IMR-90 (cell line): ENCODE results near the gene GGCT. TPM values are rescaled to one million over a fixed set of nuclear protein-coding genes. Genes with fewer than 3 reads are reported as not detected.
A peak's percentile ranks its signal among the peaks of the same experiment; 100 is the strongest.

ENCODE experiments used
- ATAC-seq: fragments of 200-7000 bp; cut with Tn5 transposase; 2 replicates; pipeline ENCODE4 v1.9.1; 2020; ENCODE audit warnings: low read depth, mild to moderate bottlenecking, moderate library complexity
- BruUV-seq: library from RNA; stranded (reverse); fragments of 400-500 nt; replicated peaks from 2 replicates; lab custom pipeline; 2021; lab: Mats Ljungman, UMichigan
- CTCF ChIA-PET: fragments of 300-600 bp; formaldehyde crosslinking; extraction: SDS; loops from one replicate; lab custom pipeline; 2021; ENCODE audit warnings: antibody characterized with exemption; lab: Yijun Ruan, JAX
- POLR2A ChIA-PET: fragments of 300-600 bp; sonication (Branson Sonifier 250); formaldehyde crosslinking; loops from one replicate; lab custom pipeline; 2022; ENCODE audit warnings: antibody characterized with exemption; ENCODE audit not compliant: unreplicated experiment; lab: Charles Lee
- DNase-seq: peaks from one replicate; pipeline ENCODE4 v3.0.0; 2013
- H2AFZ ChIP-seq: replicated peaks from 2 replicates; pipeline ENCODE3; 2013; ENCODE audit warnings: low read length, mild to moderate bottlenecking; ENCODE audit not compliant: poor library complexity
- H2AK5ac ChIP-seq: 2 replicates; pipeline ENCODE4 v1.6.1; 2013; ENCODE audit warnings: low read depth, low read length, inconsistent platforms
- H2AK9ac ChIP-seq: replicated peaks from 2 replicates; pipeline ENCODE3; 2013; ENCODE audit warnings: mild to moderate bottlenecking, low read depth, low read length, moderate library complexity; ENCODE audit not compliant: poor library complexity
- H2BK120ac ChIP-seq: 2 replicates; pipeline ENCODE4 v1.6.1; 2013; ENCODE audit warnings: low read depth, low read length, inconsistent platforms
- H2BK15ac ChIP-seq: 3 replicates; pipeline ENCODE4 v1.6.1; 2013; ENCODE audit warnings: low read depth, low read length, inconsistent platforms
- H2BK20ac ChIP-seq: 2 replicates; pipeline ENCODE4 v1.6.1; 2013; ENCODE audit warnings: low read depth, mild to moderate bottlenecking, inconsistent platforms, low read length, moderate library complexity
- H2BK5ac ChIP-seq: 2 replicates; pipeline ENCODE4 v1.6.1; 2013; ENCODE audit warnings: mild to moderate bottlenecking, low read depth, low read length, inconsistent platforms; ENCODE audit not compliant: poor library complexity, severe bottlenecking
- H3K14ac ChIP-seq: replicated peaks from 2 replicates; pipeline ENCODE4 v1.6.1; 2013; ENCODE audit warnings: low read depth, low read length, inconsistent platforms
- H3K18ac ChIP-seq: 2 replicates; pipeline ENCODE4 v1.6.1; 2013; ENCODE audit warnings: low read depth, low read length, control low read depth
- H3K23ac ChIP-seq: 2 replicates; pipeline ENCODE4 v1.6.1; 2013; ENCODE audit warnings: low read depth, low read length, inconsistent platforms
- H3K27ac ChIP-seq: 2 replicates; pipeline ENCODE4 v1.5.1; 2013; ENCODE audit warnings: mild to moderate bottlenecking, control low read depth, low read length; ENCODE audit not compliant: insufficient read depth
- H3K27me3 ChIP-seq: 2 replicates; pipeline ENCODE4 v1.6.1; 2013; ENCODE audit warnings: low read length; ENCODE audit not compliant: control insufficient read depth, insufficient read depth
- H3K36me3 ChIP-seq: 2 replicates; pipeline ENCODE4 v1.6.1; 2013; ENCODE audit warnings: low read length, mixed read lengths; ENCODE audit not compliant: control insufficient read depth, insufficient read depth
- H3K4ac ChIP-seq: 2 replicates; pipeline ENCODE4 v1.6.1; 2013; ENCODE audit warnings: low read depth, low read length, inconsistent platforms
- H3K4me1 ChIP-seq: 2 replicates; pipeline ENCODE4 v1.6.1; 2013; ENCODE audit warnings: low read length, mixed read lengths; ENCODE audit not compliant: control insufficient read depth, insufficient read depth
- H3K4me2 ChIP-seq: 2 replicates; pipeline ENCODE4 v1.6.1; 2013; ENCODE audit warnings: low read depth, mild to moderate bottlenecking, control low read depth, low read length, moderate library complexity
- H3K4me3 ChIP-seq: 2 replicates; pipeline ENCODE4 v1.5.1; 2013; ENCODE audit warnings: low read depth, mild to moderate bottlenecking, control low read depth, low read length, moderate library complexity; ENCODE audit not compliant: insufficient read depth
- H3K56ac ChIP-seq: 2 replicates; pipeline ENCODE4 v1.6.1; 2013; ENCODE audit warnings: low read length, inconsistent platforms; ENCODE audit not compliant: insufficient read depth; ENCODE audit errors: extremely low read depth
- H3K79me1 ChIP-seq, 2 experiments: 2 replicates each; pipeline ENCODE4 v1.6.1; 2013; ENCODE audit warnings: low read length in 2 of 2, inconsistent platforms in 1 of 2, low read depth in 1 of 2
- H3K9ac ChIP-seq: 2 replicates; pipeline ENCODE4 v1.6.1; 2013; ENCODE audit warnings: low read depth, low read length, control low read depth
- H3K9me1 ChIP-seq: 2 replicates; pipeline ENCODE4 v1.6.1; 2013; ENCODE audit warnings: low read length, inconsistent platforms; ENCODE audit not compliant: insufficient read depth
- H3K9me3 ChIP-seq: 2 replicates; pipeline ENCODE4 v1.6.1; 2013; ENCODE audit warnings: low read length; ENCODE audit not compliant: control insufficient read depth, insufficient read depth
- H4K20me1 ChIP-seq: 2 replicates; pipeline ENCODE4 v1.6.1; 2013; ENCODE audit warnings: low read length, inconsistent platforms; ENCODE audit not compliant: insufficient read depth
- H4K5ac ChIP-seq: 2 replicates; pipeline ENCODE4 v1.6.1; 2013; ENCODE audit warnings: mild to moderate bottlenecking, low read depth, low read length, control low read depth
- H4K8ac ChIP-seq, 2 experiments: 2 replicates each; pipeline ENCODE4 v1.6.1; 2013; ENCODE audit warnings: low read depth in 2 of 2, low read length in 2 of 2, control low read depth in 1 of 2, inconsistent platforms in 1 of 2
- H4K91ac ChIP-seq: 2 replicates; pipeline ENCODE4 v1.6.1; 2013; ENCODE audit warnings: low read depth, low read length, inconsistent platforms; ENCODE audit not compliant: insufficient read depth
- BHLHE40 ChIP-seq: fragments of 150-350 bp; IDR thresholded peaks from 2 replicates; pipeline ENCODE4 v1.6.1; 2016; ENCODE audit warnings: mild to moderate bottlenecking, low read depth, low read length
- CEBPB ChIP-seq: IDR thresholded peaks from 2 replicates; pipeline ENCODE4 v1.6.1; 2012; ENCODE audit warnings: low read depth, low read length, improper control_type of control experiment
- CHD1 ChIP-seq: IDR thresholded peaks from 2 replicates; pipeline ENCODE4 v1.6.1; 2012; ENCODE audit warnings: low read depth, low read length, improper control_type of control experiment
- CTCF ChIP-seq: conservative IDR thresholded peaks from 2 replicates; pipeline ENCODE4 v1.5.1; 2012; ENCODE audit warnings: mild to moderate bottlenecking, low read depth, low read length, improper control_type of control experiment
- FOS ChIP-seq: fragments of 150-350 bp; IDR thresholded peaks from 2 replicates; pipeline ENCODE4 v1.6.1; 2016; ENCODE audit warnings: low read depth, low read length
- MAFK ChIP-seq: IDR thresholded peaks from 2 replicates; pipeline ENCODE4 v1.6.1; 2012; ENCODE audit warnings: low read depth, low read length, improper control_type of control experiment
- NFE2L2 ChIP-seq: fragments of 150-350 bp; IDR thresholded peaks from 2 replicates; pipeline ENCODE4 v1.6.1; 2016; ENCODE audit warnings: low read depth, mild to moderate bottlenecking, low read length
- RAD21 ChIP-seq: IDR thresholded peaks from 2 replicates; pipeline ENCODE4 v1.6.1; 2012; ENCODE audit warnings: low read length, improper control_type of control experiment
- RCOR1 ChIP-seq: IDR thresholded peaks from 2 replicates; pipeline ENCODE4 v1.6.1; 2012; ENCODE audit warnings: mild to moderate bottlenecking, low read length, improper control_type of control experiment; ENCODE audit not compliant: insufficient replicate concordance
- RFX5 ChIP-seq: IDR thresholded peaks from 2 replicates; pipeline ENCODE4 v1.8.0; 2012; ENCODE audit warnings: low read depth, mild to moderate bottlenecking, low read length, moderate library complexity
- SMC3 ChIP-seq: fragments of 150-350 bp; IDR thresholded peaks from 2 replicates; pipeline ENCODE4 v1.6.1; 2016; ENCODE audit warnings: low read depth, mild to moderate bottlenecking, antibody characterized with exemption, low read length, moderate library complexity
- USF2 ChIP-seq: fragments of 150-350 bp; IDR thresholded peaks from 2 replicates; pipeline ENCODE4 v1.6.1; 2017; ENCODE audit warnings: mild to moderate bottlenecking, antibody characterized with exemption, low read length, low read depth
- WGBS, 2 experiments: methylation state at CpG; one replicate each; pipeline versions ENCODE4 v1.1.5 to v1.1.7; 2013; ENCODE audit warnings: missing lambda C conversion rate in 2 of 2; ENCODE audit not compliant: insufficient read length in 1 of 2; ENCODE audit errors: extremely low coverage in 2 of 2; 5-methylcytosine and 5-hydroxymethylcytosine counted together
- dilution Hi-C: fragments of 300-500 bp; cut with HindIII; formaldehyde crosslinking; loops from one replicate; pipeline ENCODE4 v1.14.3; 2018; ENCODE audit warnings: low sequenced_read_pairs; ENCODE audit not compliant: unreplicated experiment
- in situ Hi-C: fragments of 300-500 bp; cut with MboI; formaldehyde crosslinking; loops from 3 replicates; pipeline ENCODE4 v1.14.3; 2019; ENCODE audit warnings: low sequenced_read_pairs, inconsistent platforms, mixed read lengths
- intact Hi-C: fragments of 100-400 bp; cut with micrococcal nuclease; formaldehyde crosslinking; loops from 2 replicates; pipeline ENCODE4 v1.10.0; 2022
- polyA plus RNA-seq, 3 experiments: library from polyadenylated mRNA; depleted of rRNA; stranded (reverse); fragments of >200 nt; gene quantifications; 2 replicates each; pipeline ENCODE4 v1.2.3, GENCODE V29; 2012; ENCODE audit warnings: low replicate concordance in 1 of 3
- total RNA-seq: library from RNA; depleted of rRNA; stranded (reverse); fragments of >200 nt; gene quantifications from 2 replicates; pipeline ENCODE4 v1.2.3, GENCODE V29; 2012

GGCT gene
- total and polyA plus RNA-seq, 2 of the 4 experiments (the other 2 are of a cell fraction), result 12.0 to 18.6 TPM

GRCh38 chr7:30469303-30469702 lies 35.3 kb downstream of the GGCT start (continued):
- peak; percentile 72 for TF ChIP-seq CTCF

GRCh38 chr7:30468791-30469190 lies 35.8 kb downstream of the GGCT start:
- in situ Hi-C loops (no loop called here), intact Hi-C loops (no loop called here), dilution Hi-C loops (no loop called here)
- H4K20me1 ChIP-seq, result peaks cover 9% of the 10 kb centered on the region
- H4K8ac ChIP-seq, result peak overlapping the region; percentile 55 to 84
- H3K9me1 ChIP-seq, result peaks cover 22% of the 10 kb centered on the region
- H4K91ac ChIP-seq, result peak overlapping the region; percentile 68
- 0 out of 2 replicates have a peak overlapping the region, but pooled peaks have one; percentile 21 for H3K56ac ChIP-seq
- H4K5ac ChIP-seq, result peak overlapping the region; percentile 86
- CTCF ChIA-PET, result interaction anchor here (1.0 to 1.8 kb wide), 5 partner anchors 9 to 304 kb away, joined by 3 to 11 read pairs (median 4); partner anchors contain the start of gene NOD1
- H3K4me2 ChIP-seq, result peak overlapping the region; percentile 25
- H2AFZ ChIP-seq, result peak overlapping the region; percentile 79
- POLR2A ChIA-PET, result no interaction called here
- H3K27me3 ChIP-seq, result no peaks in the 10 kb centered on the region
- ATAC-seq (no peak), DNase-seq (peak; percentile 41)
- H3K23ac ChIP-seq, result peak overlapping the region; percentile 14
- no peaks in the 10 kb centered on the region for H3K9me3 ChIP-seq
- H3K4me3 ChIP-seq, result no peak overlapping the region
- no peak overlapping the region for H2AK9ac ChIP-seq
- H3K4me1 ChIP-seq, result peaks cover 46% of the 10 kb centered on the region
- peak overlapping the region; percentile 91 for H2AK5ac ChIP-seq
- WGBS, 2 experiments, result no CpG with 5 or more reads among the region's 4 CpGs
- H2BK120ac ChIP-seq, result peak overlapping the region; percentile 46
- H3K4ac ChIP-seq, result peak overlapping the region; percentile 89
- peak overlapping the region; percentile 66; the same call in 1 of the 2 replicates for H3K27ac ChIP-seq
- H2BK20ac ChIP-seq, result peak overlapping the region; percentile 28
- H2BK15ac ChIP-seq, result peak overlapping the region; percentile 88; the same call in 2 of the 3 replicates
- no peak overlapping the region for H3K9ac ChIP-seq
- BruUV-seq, result no TSS peak
- H3K14ac ChIP-seq, result peak overlapping the region; percentile 40
- H2BK5ac ChIP-seq, result peak overlapping the region; percentile 67
- H3K18ac ChIP-seq, result peak overlapping the region; percentile 91
- no peaks in the 10 kb centered on the region for H3K36me3 ChIP-seq
- peaks cover 12 to 53% of the 10 kb centered on the region in 2 experiments for H3K79me1 ChIP-seq
- TF ChIP-seq CEBPB, result peak; percentile 23; the same call in 1 of the 2 replicates
- TF ChIP-seq RFX5, result no peak
- TF ChIP-seq CTCF, result no peak
- peak; percentile 48; the same call in 1 of the 2 replicates for TF ChIP-seq MAFK
- TF ChIP-seq USF2, result no peak; the same call in 1 of the 2 replicates
- no peak for TF ChIP-seq BHLHE40
- no peak for TF ChIP-seq RCOR1
- no peak for TF ChIP-seq RAD21
- TF ChIP-seq SMC3, result no peak
- TF ChIP-seq CHD1, result no peak
- TF ChIP-seq NFE2L2, result no peak
- TF ChIP-seq FOS, result no peak
